Measurements from ENCODE around the gene OR1J1.

Gene OR1J1

GRCh38 chr9:122446819-122447484, 30.8 kb downstream of the OR1J1 start:
- Histone ChIP-seq H3K36me3 (replicated peaks in 1 of 2; ENCODE audit: control insufficient read depth in 2 of 2, insufficient read depth in 2 of 2, low read length in 2 of 2) (no peaks in the 10 kb centered on the region), H3K4me3 (ENCODE audit: low read length in 2 of 2) (no peak overlapping the region), H3K4ac (ENCODE audit: low read length) (no peak overlapping the region), H2BK15ac (ENCODE audit: low read length) (no peak overlapping the region), H2BK12ac (ENCODE audit: low read length) (no peak overlapping the region), H3K9ac (ENCODE audit: low read depth, low read length, poor library complexity) (no peak overlapping the region), H3K23ac (ENCODE audit: low read depth, low read length, poor library complexity) (no peak overlapping the region), H3K18ac (ENCODE audit: low read length) (no peak overlapping the region), H3K4me2 (ENCODE audit: insufficient read depth, low read length, poor library complexity, severe bottlenecking) (no peak overlapping the region), H3K4me1 (ENCODE audit: control insufficient read depth in 2 of 2, insufficient read depth in 1 of 2, low read depth in 1 of 2, low read length in 2 of 2) (no peaks in the 10 kb centered on the region), H3K9me3 (replicated peaks in 1 of 2; ENCODE audit: control insufficient read depth in 2 of 2, insufficient read depth in 1 of 2, low read depth in 1 of 2, low read length in 2 of 2) (peaks cover 0 to 5% of the 10 kb centered on the region in 2 donors), H3K14ac (ENCODE audit: low read length) (no peak overlapping the region), H2AFZ (ENCODE audit: low read length) (no peak overlapping the region), H4K8ac (ENCODE audit: low read depth, low read length) (no peak overlapping the region), H3K27ac (replicated peaks; ENCODE audit: low read length) (no peak overlapping the region), H2AK5ac (ENCODE audit: low read depth, low read length) (no peak overlapping the region), H2BK120ac (ENCODE audit: low read depth, low read length) (no peak overlapping the region), H4K91ac (ENCODE audit: low read depth, low read length, poor library complexity) (no peak overlapping the region), H3K27me3 (ENCODE audit: control insufficient read depth in 3 of 3, insufficient read depth in 3 of 3, low read depth in 1 of 3, low read length in 3 of 3) (peaks cover 0 to under 1% (median 0%) of the 10 kb centered on the region in 3 experiments), H3K79me1 (ENCODE audit: low read depth, low read length) (no peaks in the 10 kb centered on the region), H2BK5ac (ENCODE audit: low read length) (no peak overlapping the region)
- no CpG with 5 or more reads among the region's 3 CpGs for WGBS, 2 donors (ENCODE audit: extremely low coverage in 2 of 2, insufficient read length in 2 of 2, insufficient replicate concordance in 1 of 2)
- DNase-seq (ENCODE audit: low spot score), result no peak

- Histone ChIP-seq H3K4ac (ENCODE audit: low read length) (no peak overlapping the region), H3K4me3 (ENCODE audit: low read length in 2 of 2) (no peak overlapping the region), H3K36me3 (replicated peaks in 1 of 2; ENCODE audit: control insufficient read depth in 2 of 2, insufficient read depth in 2 of 2, low read length in 2 of 2) (no peaks in the 10 kb centered on the region), H2BK15ac (ENCODE audit: low read length) (no peak overlapping the region), H2BK5ac (ENCODE audit: low read length) (no peak overlapping the region), H2BK120ac (ENCODE audit: low read depth, low read length) (no peak overlapping the region), H3K27me3 (ENCODE audit: control insufficient read depth in 3 of 3, insufficient read depth in 3 of 3, low read depth in 1 of 3, low read length in 3 of 3) (peaks cover 0 to 8% (median 0%) of the 10 kb centered on the region in 3 experiments), H3K4me2 (ENCODE audit: insufficient read depth, low read length, poor library complexity, severe bottlenecking) (no peak overlapping the region), H2AFZ (ENCODE audit: low read length) (no peak overlapping the region), H4K91ac (ENCODE audit: low read depth, low read length, poor library complexity) (no peak overlapping the region), H3K9me3 (replicated peaks in 1 of 2; ENCODE audit: control insufficient read depth in 2 of 2, insufficient read depth in 1 of 2, low read depth in 1 of 2, low read length in 2 of 2) (peaks cover 0 to 6% of the 10 kb centered on the region in 2 donors), H3K23ac (ENCODE audit: low read depth, low read length, poor library complexity) (no peak overlapping the region), H3K14ac (ENCODE audit: low read length) (no peak overlapping the region), H2AK5ac (ENCODE audit: low read depth, low read length) (no peak overlapping the region), H2BK12ac (ENCODE audit: low read length) (no peak overlapping the region), H3K27ac (replicated peaks; ENCODE audit: low read length) (no peak overlapping the region), H3K9ac (ENCODE audit: low read depth, low read length, poor library complexity) (no peak overlapping the region), H3K79me1 (ENCODE audit: low read depth, low read length) (no peaks in the 10 kb centered on the region), H3K4me1 (ENCODE audit: control insufficient read depth in 2 of 2, insufficient read depth in 1 of 2, low read depth in 1 of 2, low read length in 2 of 2) (no peaks in the 10 kb centered on the region), H4K8ac (ENCODE audit: low read depth, low read length) (no peak overlapping the region), H3K18ac (ENCODE audit: low read length) (no peak overlapping the region)
- no peak for DNase-seq (ENCODE audit: low spot score)
- WGBS, 2 donors (ENCODE audit: extremely low coverage in 2 of 2, insufficient read length in 2 of 2, insufficient replicate concordance in 1 of 2), result no CpG with 5 or more reads among the region's 2 CpGs
Measured at GRCh38 chr9:122445155-122445749, 32.5 kb downstream of the OR1J1 start.

GRCh38 chr9:122444041-122444733, 33.5 kb downstream of the OR1J1 start:
- Histone ChIP-seq H2AK5ac (ENCODE audit: low read depth, low read length) (no peak overlapping the region), H3K4ac (ENCODE audit: low read length) (no peak overlapping the region), H2AFZ (ENCODE audit: low read length) (no peak overlapping the region), H3K4me2 (ENCODE audit: insufficient read depth, low read length, poor library complexity, severe bottlenecking) (no peak overlapping the region), H2BK120ac (ENCODE audit: low read depth, low read length) (no peak overlapping the region), H3K79me1 (ENCODE audit: low read depth, low read length) (no peaks in the 10 kb centered on the region), H2BK12ac (ENCODE audit: low read length) (no peak overlapping the region), H4K91ac (ENCODE audit: low read depth, low read length, poor library complexity) (no peak overlapping the region), H2BK5ac (ENCODE audit: low read length) (no peak overlapping the region), H2BK15ac (ENCODE audit: low read length) (no peak overlapping the region), H3K18ac (ENCODE audit: low read length) (no peak overlapping the region), H3K23ac (ENCODE audit: low read depth, low read length, poor library complexity) (no peak overlapping the region), H3K27me3 (ENCODE audit: control insufficient read depth in 3 of 3, insufficient read depth in 3 of 3, low read depth in 1 of 3, low read length in 3 of 3) (peaks cover 0 to 8% (median 0%) of the 10 kb centered on the region in 3 experiments), H3K9ac (ENCODE audit: low read depth, low read length, poor library complexity) (no peak overlapping the region), H4K8ac (ENCODE audit: low read depth, low read length) (no peak overlapping the region), H3K14ac (ENCODE audit: low read length) (no peak overlapping the region), H3K36me3 (replicated peaks in 1 of 2; ENCODE audit: control insufficient read depth in 2 of 2, insufficient read depth in 2 of 2, low read length in 2 of 2) (no peaks in the 10 kb centered on the region), H3K9me3 (replicated peaks in 1 of 2; ENCODE audit: control insufficient read depth in 2 of 2, insufficient read depth in 1 of 2, low read depth in 1 of 2, low read length in 2 of 2) (peaks cover 0 to 11% of the 10 kb centered on the region in 2 donors), H3K4me3 (ENCODE audit: low read length in 2 of 2) (peak overlapping the region in 1 of 2 donors; percentile 32), H3K27ac (replicated peaks; ENCODE audit: low read length) (no peak overlapping the region), H3K4me1 (ENCODE audit: control insufficient read depth in 2 of 2, insufficient read depth in 1 of 2, low read depth in 1 of 2, low read length in 2 of 2) (no peaks in the 10 kb centered on the region)
- WGBS, 2 donors (ENCODE audit: extremely low coverage in 2 of 2, insufficient read length in 2 of 2, insufficient replicate concordance in 1 of 2), result no CpG with 5 or more reads among the region's 5 CpGs
- DNase-seq (ENCODE audit: low spot score), result no peak

- Histone ChIP-seq H4K8ac (ENCODE audit: low read depth, low read length) (no peak overlapping the region), H3K27ac (replicated peaks; ENCODE audit: low read length) (no peak overlapping the region), H3K4ac (ENCODE audit: low read length) (no peak overlapping the region), H3K4me2 (ENCODE audit: insufficient read depth, low read length, poor library complexity, severe bottlenecking) (no peak overlapping the region), H3K18ac (ENCODE audit: low read length) (no peak overlapping the region), H3K27me3 (ENCODE audit: control insufficient read depth in 3 of 3, insufficient read depth in 3 of 3, low read depth in 1 of 3, low read length in 3 of 3) (peaks cover 0 to 8% (median 0%) of the 10 kb centered on the region in 3 experiments), H3K9ac (ENCODE audit: low read depth, low read length, poor library complexity) (no peak overlapping the region), H3K23ac (ENCODE audit: low read depth, low read length, poor library complexity) (no peak overlapping the region), H3K4me1 (ENCODE audit: control insufficient read depth in 2 of 2, insufficient read depth in 1 of 2, low read depth in 1 of 2, low read length in 2 of 2) (no peaks in the 10 kb centered on the region), H3K9me3 (replicated peaks in 1 of 2; ENCODE audit: control insufficient read depth in 2 of 2, insufficient read depth in 1 of 2, low read depth in 1 of 2, low read length in 2 of 2) (peaks cover 0 to 9% of the 10 kb centered on the region in 2 donors), H2AFZ (ENCODE audit: low read length) (no peak overlapping the region), H2BK15ac (ENCODE audit: low read length) (no peak overlapping the region), H3K79me1 (ENCODE audit: low read depth, low read length) (no peaks in the 10 kb centered on the region), H3K14ac (ENCODE audit: low read length) (no peak overlapping the region), H2BK5ac (ENCODE audit: low read length) (no peak overlapping the region), H4K91ac (ENCODE audit: low read depth, low read length, poor library complexity) (no peak overlapping the region), H3K36me3 (replicated peaks in 1 of 2; ENCODE audit: control insufficient read depth in 2 of 2, insufficient read depth in 2 of 2, low read length in 2 of 2) (no peaks in the 10 kb centered on the region), H2BK12ac (ENCODE audit: low read length) (no peak overlapping the region), H2AK5ac (ENCODE audit: low read depth, low read length) (no peak overlapping the region), H3K4me3 (ENCODE audit: low read length in 2 of 2) (no peak overlapping the region), H2BK120ac (ENCODE audit: low read depth, low read length) (no peak overlapping the region)
- no peak for DNase-seq (ENCODE audit: low spot score)
- WGBS, 2 donors (ENCODE audit: extremely low coverage in 2 of 2, insufficient read length in 2 of 2, insufficient replicate concordance in 1 of 2), result no CpG with 5 or more reads among the region's 1 CpG
Measured at GRCh38 chr9:122442568-122442967, 35.2 kb downstream of the OR1J1 start.
